ENCODE measurements around the gene UBN1. TPM values are rescaled to one million over a fixed set of nuclear protein-coding genes. Genes with fewer than 3 reads are reported as not detected.

Gene UBN1
- total and polyA plus RNA-seq, 8 donors = 5.4 to 319 (median 34.2) TPM

DNA sequence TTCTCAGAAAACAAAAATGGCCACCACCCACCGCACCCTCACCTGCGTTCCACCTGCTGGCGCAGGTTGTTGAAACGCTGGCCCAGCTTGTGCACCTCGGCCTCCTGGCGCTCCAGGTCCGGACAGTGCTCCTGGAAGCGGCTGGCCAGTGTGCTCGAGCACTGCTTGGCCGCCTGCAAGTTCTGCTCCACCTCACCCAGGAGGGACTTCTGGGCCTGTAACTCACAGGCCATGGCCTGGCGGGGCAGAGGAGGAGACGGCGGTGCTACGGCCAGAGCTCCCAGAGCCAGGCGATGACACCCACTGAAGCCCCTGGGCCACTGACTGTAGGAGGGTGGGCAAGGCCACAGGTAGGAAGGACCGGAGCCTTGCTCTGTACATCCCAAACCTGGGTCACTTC is 43.4 kb downstream of the UBN1 start:
- H3K27me3 ChIP-seq = no peaks in the 10 kb centered on the region
- peaks cover 0 to 15% (median 5%) of the 10 kb centered on the region in 4 donors for H3K4me1 ChIP-seq
- intact Hi-C loops (cut with DNase I; ENCODE audit: low total_unique reads) = no loop called here
- DNase-seq = no peak
- no peaks in the 10 kb centered on the region for H3K9me3 ChIP-seq
- H3K4me3 ChIP-seq = no peak overlapping the region
- no peak overlapping the region for H3K27ac ChIP-seq
- TF ChIP-seq EP300 (IDR thresholded peaks at IDR 0.05) (no peak), POLR2A (IDR thresholded peaks at IDR 0.05) (no peak), CTCF (IDR thresholded peaks at IDR 0.05) (no peak), POLR2AphosphoS5 (IDR thresholded peaks at IDR 0.05) (no peak)
- H3K36me3 ChIP-seq = peaks cover 38 to 96% (median 92%) of the 10 kb centered on the region in 4 donors
- 88 to 96% (median 91%) methylated on average over 8 to 16 of the region's 16 CpGs for WGBS, 5 donors

- Histone ChIP-seq H3K27ac (no peak overlapping the region), H3K36me3 (peaks cover 32 to 96% (median 91%) of the 10 kb centered on the region in 4 donors), H3K4me1 (peaks cover 0 to 15% (median 5%) of the 10 kb centered on the region in 4 donors), H3K27me3 (no peaks in the 10 kb centered on the region), H3K4me3 (no peak overlapping the region), H3K9me3 (no peaks in the 10 kb centered on the region)
- TF ChIP-seq POLR2AphosphoS5 (IDR thresholded peaks at IDR 0.05) (no peak), POLR2A (IDR thresholded peaks at IDR 0.05) (no peak), CTCF (IDR thresholded peaks at IDR 0.05) (no peak), EP300 (IDR thresholded peaks at IDR 0.05) (no peak)
- intact Hi-C loops (cut with DNase I; ENCODE audit: low total_unique reads) = no loop called here
- 87 to 93% (median 90%) methylated on average over 14 to 16 of the region's 16 CpGs for WGBS, 5 donors
- DNase-seq = no peak
These were observed 44.0 kb downstream of the UBN1 start for GRCh38 chr16:4891097-4891885.

GRCh38 chr16:4891886-4892216 is 44.6 kb downstream of the UBN1 start:
- DNase-seq = no peak
- peaks cover 27 to 96% (median 90%) of the 10 kb centered on the region in 4 donors for H3K36me3 ChIP-seq
- no peaks in the 10 kb centered on the region for H3K27me3 ChIP-seq
- no peak for TF ChIP-seq POLR2A (IDR thresholded peaks at IDR 0.05)
- no peak for TF ChIP-seq EP300 (IDR thresholded peaks at IDR 0.05)
- no peak for TF ChIP-seq CTCF (IDR thresholded peaks at IDR 0.05)
- H3K9me3 ChIP-seq = no peaks in the 10 kb centered on the region
- peaks cover 0 to 15% (median 5%) of the 10 kb centered on the region in 4 donors for H3K4me1 ChIP-seq
- no peak overlapping the region for H3K27ac ChIP-seq
- intact Hi-C loops (cut with DNase I; ENCODE audit: low total_unique reads) = no loop called here
- no peak overlapping the region for H3K4me3 ChIP-seq
- 63 to 77% (median 74%) methylated on average over 12 of the region's 12 CpGs; no CpG with 5 or more reads in 1 of the 5 donors for WGBS, 5 donors

GRCh38 chr16:4892361-4893102 is 45.3 kb downstream of the UBN1 start:
- 37 to 52% (median 48%) methylated on average over 14 to 23 of the region's 23 CpGs for WGBS, 5 donors
- Histone ChIP-seq H3K4me1 (peaks cover 0 to 15% (median 5%) of the 10 kb centered on the region in 4 donors), H3K9me3 (no peaks in the 10 kb centered on the region), H3K36me3 (peaks cover 20 to 90% (median 88%) of the 10 kb centered on the region in 4 donors), H3K4me3 (no peak overlapping the region), H3K27me3 (no peaks in the 10 kb centered on the region), H3K27ac (no peak overlapping the region)
- TF ChIP-seq EP300 (IDR thresholded peaks at IDR 0.05) (no peak), CTCF (IDR thresholded peaks at IDR 0.05) (no peak), POLR2AphosphoS5 (IDR thresholded peaks at IDR 0.05) (no peak), POLR2A (IDR thresholded peaks at IDR 0.05) (no peak)
- intact Hi-C loops (cut with DNase I; ENCODE audit: low total_unique reads) = no loop called here
- DNase-seq = peak in 1 of 2 donors; percentile 63
